ENCODE measurements around the gene ZNF296.

DNA sequence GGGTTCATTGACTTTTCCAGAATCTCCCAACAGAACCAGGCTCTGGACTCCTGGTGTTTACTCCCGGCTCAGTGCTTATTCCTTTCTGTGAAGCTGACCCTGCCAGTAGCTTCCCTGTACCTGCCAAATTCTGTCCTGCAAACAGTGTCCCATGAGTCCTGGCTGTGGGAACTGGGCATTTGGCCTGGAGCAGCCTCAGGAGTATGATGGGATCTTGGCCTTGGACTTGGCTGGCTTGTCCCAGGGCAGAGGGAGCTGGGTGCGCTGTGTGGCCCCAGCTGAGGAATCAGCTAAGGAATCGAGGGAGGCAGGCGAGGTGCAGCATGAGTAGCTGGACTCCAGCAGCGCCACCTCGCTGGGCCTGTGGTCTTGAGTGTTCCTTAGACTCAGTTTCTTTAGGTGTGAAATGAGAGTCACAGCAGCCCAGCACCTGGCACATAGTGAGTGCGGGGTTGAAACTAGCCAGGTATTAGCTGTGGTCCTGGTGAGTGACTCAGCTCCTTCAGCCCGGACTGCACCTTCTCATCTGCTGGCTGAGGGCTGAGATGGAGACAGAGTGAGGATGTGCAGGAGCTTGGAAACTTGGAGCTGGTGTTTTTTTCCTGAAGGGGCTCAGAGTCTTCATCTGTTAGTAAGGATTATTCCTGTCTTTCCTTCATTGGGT lies 27.1 kb downstream of the ZNF296 start:
- TF ChIP-seq, protein P1, sequence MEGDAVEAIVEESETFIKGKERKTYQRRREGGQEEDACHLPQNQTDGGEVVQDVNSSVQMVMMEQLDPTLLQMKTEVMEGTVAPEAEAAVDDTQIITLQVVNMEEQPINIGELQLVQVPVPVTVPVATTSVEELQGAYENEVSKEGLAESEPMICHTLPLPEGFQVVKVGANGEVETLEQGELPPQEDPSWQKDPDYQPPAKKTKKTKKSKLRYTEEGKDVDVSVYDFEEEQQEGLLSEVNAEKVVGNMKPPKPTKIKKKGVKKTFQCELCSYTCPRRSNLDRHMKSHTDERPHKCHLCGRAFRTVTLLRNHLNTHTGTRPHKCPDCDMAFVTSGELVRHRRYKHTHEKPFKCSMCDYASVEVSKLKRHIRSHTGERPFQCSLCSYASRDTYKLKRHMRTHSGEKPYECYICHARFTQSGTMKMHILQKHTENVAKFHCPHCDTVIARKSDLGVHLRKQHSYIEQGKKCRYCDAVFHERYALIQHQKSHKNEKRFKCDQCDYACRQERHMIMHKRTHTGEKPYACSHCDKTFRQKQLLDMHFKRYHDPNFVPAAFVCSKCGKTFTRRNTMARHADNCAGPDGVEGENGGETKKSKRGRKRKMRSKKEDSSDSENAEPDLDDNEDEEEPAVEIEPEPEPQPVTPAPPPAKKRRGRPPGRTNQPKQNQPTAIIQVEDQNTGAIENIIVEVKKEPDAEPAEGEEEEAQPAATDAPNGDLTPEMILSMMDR (IDR thresholded peaks at IDR 0.05; ENCODE audit: insufficient read depth, low read depth, low read length), result no peak
- TF ChIP-seq EZH2 (IDR thresholded peaks at IDR 0.05; ENCODE audit: insufficient read depth, low read length), result no peak
